Transverse colon (tissue), 4 donors: Measurements from ENCODE around the gene FAHD1. TPM values are rescaled to one million over a fixed set of nuclear protein-coding genes. Genes with fewer than 3 reads are reported as not detected.

Experiments
- DNase-seq: peaks from one replicate; pipeline ENCODE4 v3.0.0-alpha.2; 2019
- H3K27ac ChIP-seq, 4 donors: fragments of 200-600 bp; sonication (generic); 2 replicates each; pipeline ENCODE4 v1.5.1; 2016 to 2018; ENCODE audit warnings: inconsistent platforms in 4 of 4
- H3K27me3 ChIP-seq: fragments of 200-600 bp; sonication (generic); 2 replicates; pipeline ENCODE4 v1.5.1; 2017; ENCODE audit warnings: inconsistent platforms
- H3K36me3 ChIP-seq, 4 donors: fragments of 200-600 bp; sonication (generic); 2 replicates each; pipeline ENCODE4 v1.5.1; 2017 to 2019; ENCODE audit warnings: inconsistent platforms in 4 of 4
- H3K4me1 ChIP-seq, 4 donors: fragments of 200-600 bp; sonication (generic); 2 replicates each; pipeline ENCODE4 v1.5.1; 2017 to 2020; ENCODE audit warnings: inconsistent platforms in 4 of 4
- H3K4me3 ChIP-seq, 4 donors: fragments of 200-600 bp; sonication (generic); 1 replicate in 1 of 4; 2 replicates in 3 of 4; pipeline versions ENCODE4 v1.5.1 to v1.6.1; 2017 to 2019; ENCODE audit warnings: inconsistent platforms in 4 of 4
- H3K9me3 ChIP-seq, 2 donors: fragments of 200-600 bp; sonication (generic); 2 replicates each; pipeline ENCODE4 v1.5.1; 2017 to 2019; ENCODE audit warnings: inconsistent platforms in 2 of 2
- CTCF ChIP-seq, 5 experiments: fragments of 200-600 bp in 3 of 5; fragments of 450-650 bp in 2 of 5; sonication (generic) in 3 of 5; IDR thresholded peaks; 1 replicate in 2 of 5; 2 replicates in 3 of 5; pipeline ENCODE4 v1.5.1; 2016 to 2017; ENCODE audit warnings: antibody characterized with exemption in 5 of 5, inconsistent platforms in 3 of 5, mild to moderate bottlenecking in 2 of 5, moderate library complexity in 1 of 5
- EP300 ChIP-seq: sonication (generic); formaldehyde crosslinking; IDR thresholded peaks from one replicate; pipeline ENCODE4 v1.6.1; 2017; ENCODE audit warnings: antibody characterized with exemption, low read depth
- POLR2A ChIP-seq: fragments of 450-650 bp; IDR thresholded peaks from one replicate; pipeline ENCODE4 v1.6.1; 2016; ENCODE audit warnings: antibody characterized with exemption, mild to moderate bottlenecking, moderate library complexity
- POLR2AphosphoS5 ChIP-seq, 3 donors: sonication (generic); formaldehyde crosslinking; IDR thresholded peaks; one replicate each; pipeline ENCODE4 v1.6.1; 2016; ENCODE audit warnings: antibody characterized with exemption in 3 of 3
- WGBS, 2 donors: methylation state at CpG; one replicate each; pipeline ENCODE4 v1.1.5; 2018; ENCODE audit warnings: low coverage in 1 of 2; 5-methylcytosine and 5-hydroxymethylcytosine counted together
- in situ Hi-C, 4 donors: fragments of 200-750 bp; cut with MboI; loops; one replicate each; pipeline versions ENCODE4 v1.15.0 to v1.15.1; 2017; ENCODE audit warnings: low sequenced_read_pairs in 3 of 4, low pct_ligation_motif_present in 1 of 4, low pct_unique_long_range_greater_than_20kb in 1 of 4
- intact Hi-C: fragments of 100-400 bp; cut with DNase I; formaldehyde crosslinking; loops from one replicate; pipeline ENCODE4 v1.15.1; 2023; ENCODE audit warnings: low total_unique reads
- total RNA-seq, 4 donors: library from RNA; depleted of rRNA; stranded (reverse); fragments of >200 nt; gene quantifications; one replicate each; pipeline ENCODE4 v1.1.0, GENCODE V29; 2016

FAHD1 gene
- total RNA-seq, 4 donors from 2014 or later: 88.0 to 149 (median 104) TPM

GRCh38 chr16:1790611-1791255, 36.3 kb upstream of the FAHD1 start:
- no peaks in the 10 kb centered on the region for H3K9me3 ChIP-seq
- peaks cover 0 to 9% (median 6%) of the 10 kb centered on the region in 4 donors for H3K4me1 ChIP-seq
- no peak for DNase-seq
- no peaks in the 10 kb centered on the region for H3K27me3 ChIP-seq
- in situ Hi-C loops (no loop called here), intact Hi-C loops (no loop called here)
- H3K4me3 ChIP-seq: no peak overlapping the region
- no peak for TF ChIP-seq EP300
- H3K27ac ChIP-seq: no peak overlapping the region
- WGBS, 2 donors: 95% methylated on average over 32 of the region's 44 CpGs; no CpG with 5 or more reads in 1 of the 2 donors
- no peaks in the 10 kb centered on the region for H3K36me3 ChIP-seq

GRCh38 chr16:1791256-1791942, 35.6 kb upstream of the FAHD1 start:
- intact Hi-C loops: no loop called here
- H3K36me3 ChIP-seq: no peaks in the 10 kb centered on the region
- H3K9me3 ChIP-seq: no peaks in the 10 kb centered on the region
- 91% methylated on average over 49 of the region's 53 CpGs; no CpG with 5 or more reads in 1 of the 2 donors for WGBS, 2 donors
- no peaks in the 10 kb centered on the region for H3K27me3 ChIP-seq
- in situ Hi-C loops: no loop called here
- no peak overlapping the region for H3K4me3 ChIP-seq
- no peak for DNase-seq
- peaks cover 0 to 9% (median 6%) of the 10 kb centered on the region in 4 donors for H3K4me1 ChIP-seq
- TF ChIP-seq CTCF (IDR thresholded peaks at IDR 0.05) (no peak), POLR2AphosphoS5 (IDR thresholded peaks at IDR 0.05) (no peak), EP300 (no peak), POLR2A (no peak)
- no peak overlapping the region for H3K27ac ChIP-seq

- DNase-seq: no peak
- no peak overlapping the region for H3K4me3 ChIP-seq
- no peak overlapping the region for H3K27ac ChIP-seq
- in situ Hi-C loops (no loop called here), intact Hi-C loops (no loop called here)
- H3K27me3 ChIP-seq: no peaks in the 10 kb centered on the region
- WGBS, 2 donors: 90% methylated on average over 42 of the region's 59 CpGs; no CpG with 5 or more reads in 1 of the 2 donors
- H3K4me1 ChIP-seq: peaks cover 0 to 9% (median 6%) of the 10 kb centered on the region in 4 donors
- no peaks in the 10 kb centered on the region for H3K36me3 ChIP-seq
- TF ChIP-seq POLR2AphosphoS5 (IDR thresholded peaks at IDR 0.05): no peak
- no peak for TF ChIP-seq CTCF (IDR thresholded peaks at IDR 0.05)
- no peak for TF ChIP-seq EP300
- no peak for TF ChIP-seq POLR2A
- H3K9me3 ChIP-seq: no peaks in the 10 kb centered on the region
Observed at GRCh38 chr16:1791943-1792812, 34.8 kb upstream of the FAHD1 start.

GRCh38 chr16:1792836-1793577, 34.0 kb upstream of the FAHD1 start:
- H3K27me3 ChIP-seq: no peaks in the 10 kb centered on the region
- DNase-seq: no peak
- H3K9me3 ChIP-seq: no peaks in the 10 kb centered on the region
- in situ Hi-C loops: no loop called here
- no peak overlapping the region for H3K4me3 ChIP-seq
- H3K27ac ChIP-seq: no peak overlapping the region
- WGBS, 2 donors: 88% methylated on average over 28 of the region's 33 CpGs; no CpG with 5 or more reads in 1 of the 2 donors
- H3K36me3 ChIP-seq: no peaks in the 10 kb centered on the region
- peaks cover 0 to 9% (median 6%) of the 10 kb centered on the region in 4 donors for H3K4me1 ChIP-seq
- TF ChIP-seq EP300 (no peak), CTCF (IDR thresholded peaks at IDR 0.05) (no peak), POLR2AphosphoS5 (IDR thresholded peaks at IDR 0.05) (no peak), POLR2A (no peak)
- intact Hi-C loops: no loop called here
